GM12872 (cell line): ENCODE measurements around the gene RAP2A.

Source experiments
- TF ChIP-seq, protein P1 (sequence below): IDR thresholded peaks from 3 replicates; pipeline ENCODE4 v1.5.1; 2011; ENCODE audit warnings: low read depth, mild to moderate bottlenecking, low read length, moderate library complexity; ENCODE audit not compliant: insufficient read depth

Gene RAP2A

DNA sequence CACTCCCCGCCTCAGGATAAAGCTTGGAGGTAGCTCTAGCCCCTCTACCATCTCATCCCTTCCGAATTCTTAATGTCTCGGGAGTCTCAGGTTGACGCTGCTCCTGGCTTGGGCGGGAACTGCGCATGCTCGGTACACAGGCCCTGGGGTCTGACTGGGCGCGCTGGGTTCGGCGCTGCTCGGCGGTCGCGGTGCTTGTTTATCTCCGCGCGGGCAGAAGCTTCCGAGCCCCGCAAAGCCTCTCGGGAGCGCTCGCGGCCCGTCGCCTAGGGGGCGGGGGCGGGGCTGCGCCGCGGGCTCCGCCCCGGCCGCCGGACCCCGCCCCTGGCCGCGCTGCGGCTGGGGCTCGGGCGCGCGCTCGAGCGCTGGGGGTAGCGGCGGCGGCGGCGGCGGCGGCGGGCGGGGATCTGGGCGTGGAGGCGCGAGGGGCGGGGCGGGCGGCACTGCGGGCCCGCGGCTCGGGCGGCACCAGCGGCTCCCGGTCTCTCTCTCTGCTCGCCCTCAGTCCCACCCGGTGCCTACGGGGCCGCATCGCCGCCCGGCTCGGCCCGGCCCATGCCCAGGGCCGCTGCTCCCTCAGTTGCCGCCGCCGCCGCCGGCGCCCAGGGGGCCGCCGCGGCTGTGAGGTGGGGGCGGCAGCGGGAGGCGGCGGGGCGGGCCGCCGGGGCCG, at the start of gene RAP2A:
RAP2A (plus strand) TSS at position 443 of the 670 bp plus-strand sequence. CDS start 302 bp downstream, outside the sequence.
- TF ChIP-seq, protein P1, sequence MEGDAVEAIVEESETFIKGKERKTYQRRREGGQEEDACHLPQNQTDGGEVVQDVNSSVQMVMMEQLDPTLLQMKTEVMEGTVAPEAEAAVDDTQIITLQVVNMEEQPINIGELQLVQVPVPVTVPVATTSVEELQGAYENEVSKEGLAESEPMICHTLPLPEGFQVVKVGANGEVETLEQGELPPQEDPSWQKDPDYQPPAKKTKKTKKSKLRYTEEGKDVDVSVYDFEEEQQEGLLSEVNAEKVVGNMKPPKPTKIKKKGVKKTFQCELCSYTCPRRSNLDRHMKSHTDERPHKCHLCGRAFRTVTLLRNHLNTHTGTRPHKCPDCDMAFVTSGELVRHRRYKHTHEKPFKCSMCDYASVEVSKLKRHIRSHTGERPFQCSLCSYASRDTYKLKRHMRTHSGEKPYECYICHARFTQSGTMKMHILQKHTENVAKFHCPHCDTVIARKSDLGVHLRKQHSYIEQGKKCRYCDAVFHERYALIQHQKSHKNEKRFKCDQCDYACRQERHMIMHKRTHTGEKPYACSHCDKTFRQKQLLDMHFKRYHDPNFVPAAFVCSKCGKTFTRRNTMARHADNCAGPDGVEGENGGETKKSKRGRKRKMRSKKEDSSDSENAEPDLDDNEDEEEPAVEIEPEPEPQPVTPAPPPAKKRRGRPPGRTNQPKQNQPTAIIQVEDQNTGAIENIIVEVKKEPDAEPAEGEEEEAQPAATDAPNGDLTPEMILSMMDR: no peak

GRCh38 chr13:97384371-97384770, 49.6 kb upstream of the RAP2A start:
- TF ChIP-seq, protein P1: no peak

DNA sequence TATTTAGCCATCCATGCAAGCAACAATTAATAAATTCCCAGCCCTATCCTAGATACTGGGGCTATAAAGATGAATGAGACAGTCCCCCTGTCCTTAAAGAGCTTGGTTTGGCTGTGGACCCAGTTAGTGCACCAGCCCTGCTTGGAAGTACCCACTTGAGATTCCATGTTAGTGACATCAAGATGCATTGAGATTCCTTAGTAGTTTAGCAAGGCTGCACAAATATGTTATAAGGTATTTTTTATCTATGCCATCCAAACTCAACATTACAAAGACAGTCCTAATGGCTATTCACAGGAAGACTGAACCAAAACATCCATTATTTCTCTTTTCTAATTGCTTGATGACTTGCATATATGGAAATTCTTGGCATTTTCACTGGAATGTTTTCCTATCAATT, 48.8 kb upstream of the RAP2A start:
- TF ChIP-seq, protein P1: no peak

- TF ChIP-seq, protein P1: no peak
These were observed 48.1 kb upstream of the RAP2A start for GRCh38 chr13:97385854-97386253.

DNA sequence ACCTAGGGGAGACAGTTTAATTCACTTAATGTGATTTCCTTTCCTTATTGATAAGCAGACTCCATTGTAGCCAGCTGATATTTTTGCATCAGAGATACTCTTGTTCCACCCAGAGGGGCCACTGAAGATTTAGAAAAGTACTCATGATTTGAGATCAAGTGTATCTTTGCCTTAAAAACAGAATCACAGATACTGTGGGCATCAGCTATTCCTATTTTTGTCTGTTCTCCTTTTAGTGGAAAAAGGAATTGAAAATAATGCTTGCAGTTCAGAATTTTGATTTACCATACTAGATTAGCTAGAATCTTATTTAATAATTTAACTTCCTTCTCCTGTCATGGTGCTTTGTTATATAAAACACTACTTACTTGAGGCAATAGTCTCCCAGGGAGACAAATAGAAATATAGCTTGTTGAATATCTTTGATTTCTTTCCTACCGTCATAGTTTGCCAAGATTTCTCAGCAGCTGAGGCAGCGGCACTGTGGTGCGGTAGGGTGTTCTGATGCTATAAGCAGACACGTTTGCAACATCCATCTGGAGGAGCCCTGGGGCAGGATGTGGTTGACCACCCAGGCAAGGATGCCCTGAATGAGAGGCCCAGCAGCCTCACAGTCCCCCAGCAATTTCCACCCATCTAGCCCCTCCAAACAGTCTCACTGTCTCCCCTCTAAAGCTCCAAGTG, 47.0 kb upstream of the RAP2A start:
- TF ChIP-seq, protein P1: no peak

GRCh38 chr13:97387485-97387839, 46.5 kb upstream of the RAP2A start:
- TF ChIP-seq, protein P1: no peak

- TF ChIP-seq, protein P1: no peak
These were observed 46.1 kb upstream of the RAP2A start for GRCh38 chr13:97387890-97388289.
